Activated CD4-positive, alpha-beta T cell treated with anti-CD3 and anti-CD28 coated beads, Interleukin-2, amount 50 U/mL, for 16 hours (primary cell): Measurements from ENCODE around the gene AGR2.
"Not testable (repeated sequence)": the region's sequence is repeated elsewhere in the genome, so short reads cannot be mapped to it uniquely, and the experiment has no call there.

Experiments
- DNase-seq: peaks from one replicate; pipeline ENCODE4 v3.0.0-alpha.2; 2020

The AGR2 gene

GRCh38 chr7:16804674-16805439, at the start of gene AGR2:
TSS of gene AGR2 (minus strand) at chr7:16804999. CDS start at chr7:16801796, 3,203 bp downstream.
- DNase-seq: no peak

GRCh38 chr7:16853189-16853588, 48.4 kb upstream of the AGR2 start:
- DNase-seq: not testable (repeated sequence)

- no peak for DNase-seq
These were observed 47.0 kb upstream of the AGR2 start for GRCh38 chr7:16851829-16852228.

GRCh38 chr7:16850614-16851466, 46.0 kb upstream of the AGR2 start:
- no peak for DNase-seq

GRCh38 chr7:16849296-16850148, 44.7 kb upstream of the AGR2 start:
- no peak for DNase-seq

GRCh38 chr7:16847381-16847860, 42.6 kb upstream of the AGR2 start:
- DNase-seq: no peak

- DNase-seq: no peak
These were observed 41.9 kb upstream of the AGR2 start for GRCh38 chr7:16846601-16847165.

- no peak for DNase-seq
These were observed 40.9 kb upstream of the AGR2 start for GRCh38 chr7:16845746-16846145.

GRCh38 chr7:16841681-16842080, 36.9 kb upstream of the AGR2 start:
- DNase-seq: no peak

- no peak for DNase-seq
These were observed 35.3 kb upstream of the AGR2 start for GRCh38 chr7:16840094-16840493.

- DNase-seq: no peak
These were observed 34.8 kb upstream of the AGR2 start for GRCh38 chr7:16839646-16840045.

GRCh38 chr7:16838891-16839290, 34.1 kb upstream of the AGR2 start:
- DNase-seq: no peak

GRCh38 chr7:16838386-16838785, 33.6 kb upstream of the AGR2 start:
- DNase-seq: no peak

GRCh38 chr7:16836481-16836880, 31.7 kb upstream of the AGR2 start:
- no peak for DNase-seq

- no peak for DNase-seq
These were observed 28.6 kb upstream of the AGR2 start for GRCh38 chr7:16833373-16833772.

- no peak for DNase-seq
These were observed 21.3 kb upstream of the AGR2 start for GRCh38 chr7:16826060-16826459.

- no peak for DNase-seq
These were observed 17.2 kb upstream of the AGR2 start for GRCh38 chr7:16822029-16822428.

- DNase-seq: no peak
These were observed 13.9 kb upstream of the AGR2 start for GRCh38 chr7:16818732-16819131.

GRCh38 chr7:16817536-16817935, 12.7 kb upstream of the AGR2 start:
- DNase-seq: no peak

- no peak for DNase-seq
These were observed 12.0 kb upstream of the AGR2 start for GRCh38 chr7:16816824-16817223.

- DNase-seq: no peak
These were observed 10.2 kb upstream of the AGR2 start for GRCh38 chr7:16815001-16815400.

- no peak for DNase-seq
These were observed 8.4 kb upstream of the AGR2 start for GRCh38 chr7:16813232-16813616.
